Stimulated activated CD8-positive, alpha-beta memory T cell treated with anti-CD3 and anti-CD28 coated beads, Interleukin-12 subunit alpha, Interleukin-12 subunit beta, amount 100 ng/mL, for 4 hours (primary cell): ENCODE results near the gene CSRP2.
A peak's percentile ranks its signal among the peaks of the same experiment; 100 is the strongest.

Experiments used
- DNase-seq: peaks from one replicate; pipeline ENCODE4 v3.0.0-alpha.2; 2020; ENCODE audit warnings: low read depth

Gene CSRP2

GRCh38 chr12:76891609-76892008 is 12.8 kb upstream of the CSRP2 start:
- DNase-seq, result no peak

GRCh38 chr12:76890151-76891143 is 11.6 kb upstream of the CSRP2 start:
- peak; percentile 13 for DNase-seq

GRCh38 chr12:76888775-76889174 is 10.0 kb upstream of the CSRP2 start:
- no peak for DNase-seq

- DNase-seq, result no peak
These were observed 5.0 kb upstream of the CSRP2 start for GRCh38 chr12:76883811-76884210.

GRCh38 chr12:76883151-76883550 is 4.3 kb upstream of the CSRP2 start:
- no peak for DNase-seq

GRCh38 chr12:76882367-76882766 is 3.5 kb upstream of the CSRP2 start:
- DNase-seq, result no peak

- no peak for DNase-seq
These were observed 2.3 kb upstream of the CSRP2 start for GRCh38 chr12:76881142-76881541.

GRCh38 chr12:76880519-76881023 is 1.8 kb upstream of the CSRP2 start:
- no peak for DNase-seq

- no peak for DNase-seq
These were observed 1.1 kb upstream of the CSRP2 start for GRCh38 chr12:76879710-76880518.

GRCh38 chr12:76878099-76878898 is 520 bp downstream of the CSRP2 start:
- DNase-seq, result no peak

- no peak for DNase-seq
These were observed 2.1 kb downstream of the CSRP2 start for GRCh38 chr12:76876696-76877229.

GRCh38 chr12:76874491-76875190 is 4.2 kb downstream of the CSRP2 start:
- no peak for DNase-seq

GRCh38 chr12:76874027-76874426 is 4.8 kb downstream of the CSRP2 start:
- DNase-seq, result no peak

- DNase-seq, result no peak
These were observed 6.4 kb downstream of the CSRP2 start for GRCh38 chr12:76872415-76872814.

GRCh38 chr12:76871742-76872141 is 7.1 kb downstream of the CSRP2 start:
- no peak for DNase-seq

GRCh38 chr12:76871082-76871481 is 7.7 kb downstream of the CSRP2 start:
- DNase-seq, result no peak

- DNase-seq, result no peak
These were observed 12.1 kb downstream of the CSRP2 start for GRCh38 chr12:76866726-76867125.

- no peak for DNase-seq
These were observed 12.7 kb downstream of the CSRP2 start for GRCh38 chr12:76866151-76866567.

GRCh38 chr12:76864791-76865400 is 13.9 kb downstream of the CSRP2 start:
- no peak for DNase-seq

GRCh38 chr12:76863837-76864236 is 15.0 kb downstream of the CSRP2 start:
- DNase-seq, result no peak
